K562 (cell line): Measurements from ENCODE around the gene PGBD1. TPM values are rescaled to one million over a fixed set of nuclear protein-coding genes. Genes with fewer than 3 reads are reported as not detected.

ENCODE experiments used
- ATAC-seq: fragments of 200-7000 bp; cut with Tn5 transposase; 3 replicates; pipeline ENCODE4 v1.9.1; 2020; ENCODE audit warnings: moderate library complexity
- BruUV-seq: library from RNA; stranded (reverse); fragments of 400-500 nt; replicated peaks from 2 replicates; lab custom pipeline; 2021; lab: Mats Ljungman, UMichigan
- CTCF ChIA-PET: fragments of 300-600 bp; formaldehyde crosslinking; extraction: SDS; loops from one replicate; lab custom pipeline; 2021; ENCODE audit warnings: low intra/inter-chr PET ratio; lab: Yijun Ruan, JAX
- POLR2A ChIA-PET: fragments of 300-600, 350-650 bp; sonication (Branson Sonifier 250); formaldehyde crosslinking; extraction: SDS; loops from one replicate; lab custom pipeline; 2021; ENCODE audit warnings: antibody characterized with exemption, inconsistent platforms; lab: Yijun Ruan, JAX
- DNase-seq, 4 experiments: peaks; one replicate each; pipeline versions ENCODE4 v3.0.0 to v3.0.0-alpha.2; 2011 to 2018; ENCODE audit warnings: low spot score in 3 of 4, mixed read lengths in 3 of 4; ENCODE audit errors: extremely low read depth in 1 of 4
- FAIRE-seq: peaks from 2 replicates; lab custom pipeline; 2011; peaks lifted over from hg19 to GRCh38; lab: Jason Lieb, UNC
- H2AFZ ChIP-seq: 2 replicates; pipeline ENCODE4 v1.6.0; 2011; ENCODE audit warnings: low read depth, low read length, control low read depth, inconsistent platforms
- H3K27ac ChIP-seq: fragments of 200-600 bp; 3 replicates; pipeline ENCODE4 v1.8.0; 2011; ENCODE audit warnings: low read depth, mild to moderate bottlenecking, control low read depth, inconsistent platforms, low read length, moderate library complexity, mixed read lengths; ENCODE audit errors: extremely low read depth
- H3K27me3 ChIP-seq, 2 experiments: fragments of 300-600 bp in 1 of 2; 2 replicates in 1 of 2; 3 replicates in 1 of 2; pipeline versions ENCODE4 v1.6.0 to v1.8.0; 2011; ENCODE audit warnings: inconsistent platforms in 2 of 2, low read length in 2 of 2, mild to moderate bottlenecking in 1 of 2, mixed read lengths in 1 of 2, moderate library complexity in 1 of 2; ENCODE audit not compliant: control insufficient read depth in 2 of 2, insufficient read depth in 2 of 2
- H3K36me3 ChIP-seq: fragments of 300-600 bp; 3 replicates; pipeline ENCODE4 v1.8.0; 2011; ENCODE audit warnings: mild to moderate bottlenecking, low read length, inconsistent platforms; ENCODE audit not compliant: control insufficient read depth, insufficient read depth
- H3K4me1 ChIP-seq, 2 experiments: fragments of 200-600 bp in 1 of 2; replicated peaks in 1 of 2; 2 replicates in 1 of 2; 3 replicates in 1 of 2; pipeline versions ENCODE4 v1.5.1 to v1.8.0; 2011; ENCODE audit warnings: inconsistent platforms in 2 of 2, low read length in 2 of 2, mild to moderate bottlenecking in 1 of 2, mixed read lengths in 1 of 2, moderate library complexity in 1 of 2; ENCODE audit not compliant: control insufficient read depth in 2 of 2, insufficient read depth in 2 of 2
- H3K4me2 ChIP-seq: 2 replicates; pipeline ENCODE4 v1.6.1; 2011; ENCODE audit warnings: low read length, control low read depth, inconsistent platforms, mixed read lengths; ENCODE audit not compliant: insufficient read depth
- H3K4me3 ChIP-seq: fragments of 200-600 bp; sonication (generic), shearing (Covaris generic); 2 replicates; pipeline ENCODE4 v1.5.1; 2016; ENCODE audit warnings: control low read depth, inconsistent platforms
- H3K79me2 ChIP-seq: fragments of 200-600 bp; 3 replicates; pipeline ENCODE4 v1.8.0; 2011; ENCODE audit warnings: low read length, inconsistent platforms; ENCODE audit not compliant: control insufficient read depth, insufficient read depth
- H3K9ac ChIP-seq, 2 experiments: 2 replicates each; pipeline versions ENCODE4 v1.6.0 to v1.6.1; 2011; ENCODE audit warnings: low read depth in 2 of 2, low read length in 2 of 2, control low read depth in 1 of 2, inconsistent platforms in 1 of 2, mild to moderate bottlenecking in 1 of 2, mixed read lengths in 1 of 2; ENCODE audit not compliant: insufficient read depth in 1 of 2
- H3K9me1 ChIP-seq: one replicate; pipeline ENCODE4 v1.6.0; 2011; ENCODE audit warnings: inconsistent platforms, mild to moderate bottlenecking, low read length, moderate library complexity; ENCODE audit not compliant: control insufficient read depth, insufficient read depth
- H3K9me3 ChIP-seq: replicated peaks from 2 replicates; pipeline ENCODE4 v1.5.1; 2011; ENCODE audit warnings: low read depth, low read length, inconsistent platforms; ENCODE audit not compliant: control insufficient read depth, insufficient read depth
- H4K20me1 ChIP-seq: replicated peaks from 2 replicates; pipeline ENCODE4 v1.6.1; 2011; ENCODE audit warnings: low read length, inconsistent platforms, mixed read lengths; ENCODE audit not compliant: control insufficient read depth, insufficient read depth
- CBX3 ChIP-seq, 2 experiments: IDR thresholded peaks; 1 replicate in 1 of 2; 2 replicates in 1 of 2; pipeline ENCODE4 v1.6.1; 2012; ENCODE audit warnings: inconsistent platforms in 2 of 2, low read length in 2 of 2, borderline replicate concordance in 1 of 2, control low read depth in 1 of 2
- ELF4 ChIP-seq: fragments of 450-650 bp; formaldehyde crosslinking; IDR thresholded peaks from 2 replicates; pipeline ENCODE4 v1.4.0; 2022; ENCODE audit warnings: missing genetic modification characterization
- FIP1L1 ChIP-seq: fragments of 200-400 bp; formaldehyde crosslinking; IDR thresholded peaks from 2 replicates; pipeline ENCODE4 v1.6.1; 2018; ENCODE audit warnings: mild to moderate bottlenecking, low read depth, low read length; ENCODE audit not compliant: poor library complexity, severe bottlenecking
- MAFK ChIP-seq: IDR thresholded peaks from 2 replicates; pipeline ENCODE4 v1.6.1; 2011; ENCODE audit warnings: low read length, improper control_type of control experiment
- PHTF2 ChIP-seq: fragments of 250-450 bp; sonication (Bioruptor Pico); IDR thresholded peaks from 2 replicates; pipeline ENCODE4 v1.5.0; 2021; ENCODE audit warnings: mild to moderate bottlenecking
- SNIP1 ChIP-seq: fragments of 450-650 bp; IDR thresholded peaks from 2 replicates; pipeline ENCODE4 v1.7.1; 2017; ENCODE audit warnings: low read depth, mild to moderate bottlenecking
- TEAD1 ChIP-seq, 2 experiments: fragments of 450-650 bp in 1 of 2; sonication (generic) in 1 of 2; formaldehyde crosslinking; IDR thresholded peaks; 2 replicates each; pipeline versions ENCODE4 v1.4.0 to v1.8.0; 2020 to 2022; ENCODE audit warnings: mild to moderate bottlenecking in 2 of 2, missing genetic modification reagents in 1 of 2
- TRIM25 ChIP-seq: fragments of 450-650 bp; IDR thresholded peaks from 2 replicates; pipeline ENCODE4 v1.7.0; 2016; ENCODE audit warnings: borderline replicate concordance
- ZNF174 ChIP-seq: fragments of 250-450 bp; sonication (Bioruptor Pico); IDR thresholded peaks from 2 replicates; pipeline ENCODE4 v1.4.0; 2020; ENCODE audit warnings: mild to moderate bottlenecking
- ZNF24 ChIP-seq: fragments of 450-650 bp; IDR thresholded peaks from 2 replicates; pipeline ENCODE4 v1.6.1; 2016
- WGBS: fragments of 100-300 bp; shearing (Covaris generic); methylation state at CpG from one replicate; pipeline ENCODE4 v1.1.6; 2016; ENCODE audit warnings: low coverage, mixed read lengths; ENCODE audit not compliant: insufficient coverage; ENCODE audit errors: missing lambda C conversion rate; 5-methylcytosine and 5-hydroxymethylcytosine counted together
- in situ Hi-C: fragments of 300-500 bp; cut with MboI; formaldehyde crosslinking; loops from 4 replicates; pipeline ENCODE4 v1.15.0; 2018; ENCODE audit warnings: inconsistent platforms, mixed read lengths
- intact Hi-C: fragments of 100-400 bp; cut with micrococcal nuclease; formaldehyde crosslinking; loops from 2 replicates; pipeline ENCODE4 v1.14.2; 2022
- polyA plus RNA-seq, 8 experiments: library from polyadenylated mRNA; depleted of rRNA in 4 of 8; stranded (reverse) in 5 of 8; unstranded in 3 of 8; fragments of >200 nt; fragmentation: Nextera tagmentation in 2 of 8; fragmentation: Illumina TruSeq in 1 of 8; extraction: Ambion mirVana in 2 of 8; extraction: Trizol in 1 of 8; gene quantifications; 2 replicates each; pipeline versions ENCODE4 v1.2.1 to v1.2.3, GENCODE V29; 2011 to 2014; ENCODE audit warnings: inconsistent platforms in 1 of 8, missing spikeins in 1 of 8
- total RNA-seq, 7 experiments: library from RNA; depleted of rRNA in 6 of 7; stranded (reverse); fragments of >200 nt in 6 of 7; fragmentation: Illumina TruSeq in 2 of 7; extraction: Trizol in 2 of 7; gene quantifications; 2 replicates each; pipeline versions ENCODE4 v1.2.1 to v1.2.3, GENCODE V29; 2011 to 2021; ENCODE audit warnings: low replicate concordance in 1 of 7

PGBD1 gene
- total and polyA plus RNA-seq, 9 of the 15 experiments (the other 6 are each of a cell fraction or from before 2014, with no cell fraction given): 3.3 to 9.0 (median 7.3) TPM

- WGBS: 73% methylated on average over 1 of the region's 1 CpG
- H3K4me2 ChIP-seq: no peak overlapping the region
- DNase-seq (no peak), ATAC-seq (no peak), FAIRE-seq (no peak)
- intact Hi-C loops (no loop called here), in situ Hi-C loops (no loop called here)
- TF ChIP-seq ZNF24 (no peak), TRIM25 (no peak), ZNF174 (no peak), TEAD1 (CRISPR knock-in tag; IDR thresholded peaks at IDR 0.05) (no peak), FIP1L1 (no peak), CBX3 (IDR thresholded peaks at IDR 0.05; ENCODE audit: borderline replicate concordance in 1 of 2, low read length in 2 of 2) (no peak), ELF4 (CRISPR knock-in tag) (no peak), SNIP1 (no peak), MAFK (no peak), PHTF2 (CRISPR knock-in tag) (no peak)
- no TSS peak for BruUV-seq
- no peak overlapping the region for H3K27ac ChIP-seq
- no peaks in the 10 kb centered on the region for H3K79me2 ChIP-seq
- H3K9me1 ChIP-seq: no peaks in the 10 kb centered on the region
- POLR2A ChIA-PET: interaction anchor here (0.9 to 4.4 kb wide), 3 partner anchors 10 to 26 kb away, joined by 3 to 53 read pairs (median 3); partner anchors contain the start of genes ZKSCAN3 and ZSCAN31
- H3K4me3 ChIP-seq: no peak overlapping the region
- H2AFZ ChIP-seq: no peak overlapping the region
- no peaks in the 10 kb centered on the region for H4K20me1 ChIP-seq
- no peak overlapping the region for H3K9ac ChIP-seq
- H3K4me1 ChIP-seq: no peaks in the 10 kb centered on the region
- H3K27me3 ChIP-seq: no peaks in the 10 kb centered on the region
- H3K36me3 ChIP-seq: peaks cover 16% of the 10 kb centered on the region
- CTCF ChIA-PET: no interaction called here
- peaks cover 12% of the 10 kb centered on the region for H3K9me3 ChIP-seq
Observed at GRCh38 chr6:28323813-28324424, 42.5 kb downstream of the PGBD1 start.
